DND-41 (cell line): ENCODE data around the gene LHFPL2.

Source experiments
- EZH2 ChIP-seq: IDR thresholded peaks from 3 replicates; pipeline ENCODE4 v1.6.1; 2012; ENCODE audit warnings: borderline replicate concordance, low read depth, mild to moderate bottlenecking, moderate library complexity, low read length, inconsistent platforms; ENCODE audit not compliant: severe bottlenecking
- TF ChIP-seq, protein P1 (sequence below): IDR thresholded peaks from 2 replicates; pipeline ENCODE4 v1.5.1; 2012; ENCODE audit warnings: borderline replicate concordance, low read length, moderate library complexity, mild to moderate bottlenecking; ENCODE audit not compliant: poor library complexity, severe bottlenecking; ENCODE audit errors: extremely low read depth

DNA sequence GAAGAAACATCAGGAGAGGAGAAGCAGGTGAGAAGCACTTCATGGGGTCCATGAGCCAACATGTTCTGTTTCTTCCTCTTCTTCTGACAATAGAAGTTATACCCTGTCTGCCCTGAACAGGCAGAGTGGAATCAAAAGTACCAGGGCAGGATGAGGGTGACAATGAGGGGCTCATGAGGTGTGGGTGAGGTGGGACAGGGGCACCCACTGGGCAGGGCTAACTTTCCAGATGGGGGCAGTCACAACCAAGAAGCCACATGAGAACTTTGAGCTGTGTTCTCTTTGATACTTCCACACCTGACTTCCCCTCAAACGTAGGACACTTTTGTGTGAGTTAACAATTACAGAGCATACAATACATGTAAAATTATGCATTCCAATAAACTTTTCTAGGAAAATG lies 92.7 kb downstream of the LHFPL2 start:
- TF ChIP-seq, protein P1, sequence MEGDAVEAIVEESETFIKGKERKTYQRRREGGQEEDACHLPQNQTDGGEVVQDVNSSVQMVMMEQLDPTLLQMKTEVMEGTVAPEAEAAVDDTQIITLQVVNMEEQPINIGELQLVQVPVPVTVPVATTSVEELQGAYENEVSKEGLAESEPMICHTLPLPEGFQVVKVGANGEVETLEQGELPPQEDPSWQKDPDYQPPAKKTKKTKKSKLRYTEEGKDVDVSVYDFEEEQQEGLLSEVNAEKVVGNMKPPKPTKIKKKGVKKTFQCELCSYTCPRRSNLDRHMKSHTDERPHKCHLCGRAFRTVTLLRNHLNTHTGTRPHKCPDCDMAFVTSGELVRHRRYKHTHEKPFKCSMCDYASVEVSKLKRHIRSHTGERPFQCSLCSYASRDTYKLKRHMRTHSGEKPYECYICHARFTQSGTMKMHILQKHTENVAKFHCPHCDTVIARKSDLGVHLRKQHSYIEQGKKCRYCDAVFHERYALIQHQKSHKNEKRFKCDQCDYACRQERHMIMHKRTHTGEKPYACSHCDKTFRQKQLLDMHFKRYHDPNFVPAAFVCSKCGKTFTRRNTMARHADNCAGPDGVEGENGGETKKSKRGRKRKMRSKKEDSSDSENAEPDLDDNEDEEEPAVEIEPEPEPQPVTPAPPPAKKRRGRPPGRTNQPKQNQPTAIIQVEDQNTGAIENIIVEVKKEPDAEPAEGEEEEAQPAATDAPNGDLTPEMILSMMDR: no peak
- no peak for TF ChIP-seq EZH2
